ENCODE results near the gene RAD50.
A peak's percentile ranks its signal among the peaks of the same experiment; 100 is the strongest.
"Not testable (repeated sequence)": the region's sequence is repeated elsewhere in the genome, so short reads cannot be mapped to it uniquely, and the experiment has no call there.

Gene RAD50

DNA sequence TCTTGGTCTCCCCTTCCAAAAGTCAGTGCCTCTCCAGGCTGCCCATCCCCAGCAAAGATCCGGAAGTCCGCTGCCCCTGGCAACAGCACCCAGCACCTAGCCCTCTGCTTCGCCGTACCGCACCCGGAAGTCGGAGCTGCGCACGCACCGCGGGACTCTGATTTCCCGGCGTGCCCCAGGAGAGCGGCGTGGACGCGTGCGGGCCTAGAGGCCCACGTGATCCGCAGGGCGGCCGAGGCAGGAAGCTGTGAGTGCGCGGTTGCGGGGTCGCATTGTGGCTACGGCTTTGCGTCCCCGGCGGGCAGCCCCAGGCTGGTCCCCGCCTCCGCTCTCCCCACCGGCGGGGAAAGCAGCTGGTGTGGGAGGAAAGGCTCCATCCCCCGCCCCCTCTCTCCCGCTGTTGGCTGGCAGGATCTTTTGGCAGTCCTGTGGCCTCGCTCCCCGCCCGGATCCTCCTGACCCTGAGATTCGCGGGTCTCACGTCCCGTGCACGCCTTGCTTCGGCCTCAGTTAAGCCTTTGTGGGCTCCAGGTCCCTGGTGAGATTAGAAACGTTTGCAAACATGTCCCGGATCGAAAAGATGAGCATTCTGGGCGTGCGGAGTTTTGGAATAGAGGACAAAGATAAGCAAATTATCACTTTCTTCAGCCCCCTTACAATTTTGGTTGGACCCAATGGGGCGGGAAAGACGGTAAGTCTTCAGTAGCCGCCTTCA is at the start of gene RAD50:
Gene RAD50 (plus strand): TSS at position 215 of the 715 bp plus-strand sequence. CDS start 348 bp downstream, at position 563.
- DNase-seq: peak; percentile 72

DNA sequence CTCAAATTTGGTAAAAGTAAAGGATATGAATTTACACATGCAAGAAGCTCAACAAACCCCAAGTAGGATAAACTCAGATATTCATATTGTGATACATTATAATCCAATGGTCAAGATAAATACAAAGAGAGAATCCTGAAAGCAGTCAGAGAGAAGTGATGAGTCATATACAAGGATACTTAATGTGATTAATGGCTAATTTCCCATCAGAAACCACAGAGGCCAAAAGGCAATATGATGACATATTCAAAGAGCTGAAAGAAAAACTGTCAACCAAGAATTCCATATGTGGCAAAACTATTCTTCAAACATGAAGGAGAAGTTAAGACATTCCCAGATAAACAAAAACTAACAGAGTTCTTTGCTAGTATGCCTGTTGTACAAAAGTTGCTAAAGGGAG is 46.7 kb upstream of the RAD50 start:
- peak; percentile 79 for DNase-seq

DNA sequence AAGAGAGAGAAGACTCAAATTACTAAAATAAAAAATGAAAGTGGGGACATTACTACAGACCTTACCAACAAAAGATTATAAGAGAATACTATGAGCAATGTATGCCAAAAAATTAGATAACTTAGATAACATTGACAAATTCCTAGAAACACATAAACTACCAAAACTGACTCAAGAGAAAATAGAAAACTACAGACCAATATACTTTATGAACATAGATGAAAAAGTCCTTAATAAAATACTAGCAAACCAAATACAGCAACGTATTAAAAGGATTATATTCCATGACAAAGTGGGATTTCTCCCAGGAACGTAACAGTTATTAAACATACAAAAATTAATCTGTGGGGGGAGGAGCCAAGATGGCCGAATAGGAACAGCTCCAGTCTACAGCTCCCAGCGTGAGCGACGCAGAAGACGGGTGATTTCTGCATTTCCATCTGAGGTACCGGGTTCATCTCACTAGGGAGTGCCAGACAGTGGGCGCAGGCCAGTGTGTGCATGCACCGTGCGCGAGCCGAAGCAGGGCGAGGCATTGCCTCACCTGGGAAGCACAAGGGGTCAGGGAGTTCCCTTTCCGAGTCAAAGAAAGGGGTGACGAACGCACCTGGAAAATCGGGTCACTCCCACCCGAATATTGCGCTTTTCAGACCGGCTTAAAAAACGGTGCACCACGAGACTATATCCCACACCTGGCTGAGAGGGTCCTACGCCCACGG is 43.0 kb upstream of the RAD50 start:
- not testable (repeated sequence) for DNase-seq

DNA sequence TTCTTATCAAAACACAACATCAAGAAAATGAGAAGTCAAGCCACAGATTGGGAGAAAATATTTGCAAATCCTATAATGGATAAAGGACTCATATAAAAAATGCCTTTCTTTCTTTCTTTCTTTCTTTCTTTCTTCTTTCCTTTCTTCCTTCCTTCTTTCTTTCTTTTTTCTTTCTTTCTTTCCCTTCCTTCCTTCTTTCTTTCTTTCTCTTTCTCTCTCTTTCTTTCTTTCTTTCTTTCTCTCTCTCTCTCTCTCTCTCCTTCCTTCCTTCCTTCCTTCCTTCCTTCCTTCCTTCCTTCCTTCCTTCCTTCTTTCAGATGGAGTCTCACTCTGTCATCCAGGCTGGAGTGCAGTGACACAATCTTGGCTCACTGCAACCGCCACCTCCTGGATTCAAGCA is 34.7 kb upstream of the RAD50 start:
- not testable (repeated sequence) for DNase-seq

DNA sequence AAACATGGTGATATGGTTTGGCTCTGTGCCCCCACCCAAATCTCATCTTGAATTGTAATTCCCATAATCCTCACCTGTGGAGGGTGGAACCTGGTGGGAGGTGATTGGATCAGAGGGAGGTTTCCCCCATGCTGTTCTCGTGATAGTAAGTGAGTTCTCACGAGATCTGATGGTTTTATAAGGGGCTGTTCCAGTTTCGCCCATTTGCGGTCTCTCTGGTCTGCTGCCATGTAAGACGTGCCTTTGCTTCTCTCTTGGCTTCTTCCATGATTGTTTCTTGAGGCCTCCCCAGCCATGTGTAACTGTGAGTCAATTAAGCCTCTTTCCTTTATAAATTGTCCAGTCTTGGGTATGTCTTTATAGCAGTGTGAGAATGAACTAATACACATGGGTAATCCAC is 31.9 kb upstream of the RAD50 start:
- DNase-seq: not testable (repeated sequence)

DNA sequence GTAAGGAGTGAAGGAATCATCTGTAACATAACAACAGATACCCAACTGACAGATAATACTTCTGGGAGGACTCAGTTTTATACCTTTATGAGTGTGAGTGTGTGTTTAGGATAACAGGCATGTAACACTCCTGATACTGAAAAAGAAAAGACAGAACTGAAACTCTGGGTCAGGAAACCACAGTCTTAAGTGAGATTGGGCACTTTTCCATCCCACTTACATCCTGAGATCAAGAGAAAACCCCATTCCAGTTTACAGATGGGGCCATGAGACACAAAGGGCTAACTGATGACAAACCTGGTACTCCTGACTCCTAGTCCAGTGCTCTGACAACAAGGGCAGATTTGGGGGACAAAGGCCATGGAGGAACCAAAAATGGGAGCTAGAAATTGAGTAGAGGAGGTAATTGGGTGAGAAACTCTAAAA is 31.5 kb upstream of the RAD50 start:
- DNase-seq: no peak

DNA sequence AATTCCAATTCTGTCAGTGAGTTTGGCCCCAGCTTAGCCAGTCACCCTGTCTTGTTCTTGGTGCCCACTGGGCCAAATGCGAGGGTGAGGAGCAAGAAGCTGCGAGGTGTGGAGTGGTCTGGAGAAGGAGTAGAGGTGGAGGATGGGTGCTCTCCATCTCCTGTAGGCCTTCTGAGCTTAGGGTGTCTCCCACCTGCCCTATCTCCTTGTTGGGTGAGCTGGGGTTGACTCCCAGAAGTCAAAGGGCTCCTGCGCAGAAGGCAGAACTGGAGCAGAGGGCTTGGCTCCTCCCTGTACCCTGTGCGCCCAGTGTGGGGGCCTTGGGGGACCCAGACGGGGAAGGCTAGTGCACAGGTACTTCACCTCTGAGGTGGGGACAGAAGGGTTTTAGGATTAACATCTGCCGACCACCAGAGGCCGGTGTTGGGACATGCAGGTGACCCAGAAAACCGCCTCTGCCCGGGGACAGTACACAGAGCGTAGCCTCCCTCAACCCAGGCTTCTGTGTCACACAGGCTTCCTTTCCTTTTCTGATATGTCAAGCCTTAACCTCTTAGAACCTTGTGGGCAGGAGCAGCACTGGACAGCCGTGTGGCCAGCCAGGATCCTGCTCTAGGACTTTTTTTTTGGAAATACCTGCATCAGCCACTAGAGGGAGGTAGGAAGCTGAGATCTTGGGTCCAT is 30.3 kb upstream of the RAD50 start:
- peak; percentile 53 for DNase-seq

DNA sequence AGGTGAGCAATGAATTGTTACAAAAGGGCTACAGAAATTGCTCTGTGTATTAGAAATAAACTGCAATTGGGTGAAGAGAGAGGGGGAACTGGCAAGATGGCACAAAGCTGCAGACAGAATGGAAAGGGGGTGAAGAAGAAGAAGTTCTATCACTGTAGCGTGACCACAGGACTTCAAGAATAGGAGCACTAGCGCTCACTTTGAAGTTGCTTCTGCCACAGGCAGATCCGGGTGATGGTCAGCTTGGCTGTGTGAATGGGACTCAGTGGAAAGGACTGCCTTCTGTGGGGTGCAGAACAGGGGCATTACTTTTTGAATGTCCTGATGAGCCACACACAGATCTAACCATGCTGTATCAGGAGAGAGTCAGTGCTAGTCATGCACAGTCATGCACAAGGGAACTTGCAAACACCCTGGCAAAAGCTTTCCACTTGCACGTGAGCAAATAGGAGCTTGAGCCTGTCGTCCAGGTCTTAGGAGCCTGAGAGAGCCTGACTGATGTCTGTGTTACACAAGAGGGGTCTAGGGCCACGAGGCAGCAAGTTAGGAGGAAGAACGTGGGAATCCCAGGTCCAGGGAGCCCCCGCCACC is 29.7 kb upstream of the RAD50 start:
- DNase-seq: no peak

DNA sequence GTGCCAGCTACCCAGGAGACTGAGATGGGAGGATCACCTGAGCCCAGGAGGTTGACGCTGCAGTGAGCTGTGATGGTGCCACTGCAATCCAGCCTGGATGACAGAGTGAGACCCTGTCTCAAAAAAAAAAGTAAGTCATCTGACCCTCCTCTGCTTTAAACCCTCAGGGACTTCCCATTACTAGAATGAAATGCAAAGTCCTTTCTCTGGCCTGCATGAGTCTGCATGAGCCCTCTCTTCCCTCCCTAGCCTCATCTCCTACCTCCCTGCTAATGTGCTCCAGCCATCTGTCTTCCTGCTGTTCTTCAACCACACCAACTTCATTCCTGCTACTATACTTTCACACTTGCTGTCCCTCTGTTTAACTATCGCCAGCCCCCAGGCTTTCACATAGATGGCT is 28.8 kb upstream of the RAD50 start:
- no peak for DNase-seq

DNA sequence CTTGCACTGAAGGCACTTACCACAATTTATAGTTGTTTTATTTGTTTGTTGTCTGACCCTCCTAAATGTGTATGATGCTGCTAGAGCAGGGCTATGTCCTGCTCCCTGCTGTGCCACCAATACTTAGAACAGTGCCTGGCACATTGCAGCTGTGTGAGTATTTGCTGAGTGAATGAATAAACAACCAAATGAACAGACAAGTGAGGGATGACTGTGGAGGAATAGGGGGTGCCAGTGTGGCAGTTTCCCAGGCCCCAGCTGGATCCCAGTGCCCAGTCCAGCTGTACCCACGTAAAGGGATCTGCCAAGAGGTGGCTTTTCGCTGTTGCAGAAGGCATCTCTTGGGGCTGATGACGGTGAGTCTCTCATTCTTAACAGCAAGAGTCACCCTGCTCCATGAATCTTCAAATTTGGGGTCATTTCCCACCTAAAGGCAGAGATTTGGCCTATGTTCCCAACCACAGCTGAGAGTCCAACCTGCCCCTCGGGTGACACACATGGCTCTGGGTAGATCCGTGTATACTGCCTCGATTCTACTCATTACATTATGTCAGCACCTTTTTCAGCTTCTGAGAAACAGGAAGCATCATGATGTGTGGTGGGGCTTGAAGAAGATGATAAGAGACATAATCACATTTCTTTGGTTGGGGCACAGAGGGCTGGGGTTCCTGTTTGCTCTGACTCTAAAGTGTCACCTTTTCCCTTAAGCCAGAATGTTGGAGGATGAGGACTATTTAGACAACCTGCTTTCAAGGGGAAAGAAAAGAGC is 27.7 kb upstream of the RAD50 start:
- no peak for DNase-seq

DNA sequence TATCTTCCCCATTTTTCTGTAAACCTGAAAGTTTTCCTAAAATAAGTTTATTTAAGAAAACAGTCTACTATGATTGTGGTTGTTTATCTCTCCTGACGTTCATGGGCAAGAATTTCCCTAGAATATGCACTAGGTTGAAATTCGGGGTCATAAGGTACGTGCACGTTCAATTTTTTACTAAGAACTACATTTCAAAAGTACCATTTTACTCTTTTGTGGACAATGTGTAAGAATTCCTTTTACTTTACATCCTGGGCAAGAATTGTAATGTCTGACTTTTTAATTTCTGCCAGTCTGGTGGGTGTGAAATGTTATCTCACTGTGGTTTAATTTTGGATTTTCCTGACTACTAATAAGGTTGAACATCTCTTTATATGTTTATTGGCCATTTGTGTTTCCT is 25.8 kb upstream of the RAD50 start:
- DNase-seq: no peak

DNA sequence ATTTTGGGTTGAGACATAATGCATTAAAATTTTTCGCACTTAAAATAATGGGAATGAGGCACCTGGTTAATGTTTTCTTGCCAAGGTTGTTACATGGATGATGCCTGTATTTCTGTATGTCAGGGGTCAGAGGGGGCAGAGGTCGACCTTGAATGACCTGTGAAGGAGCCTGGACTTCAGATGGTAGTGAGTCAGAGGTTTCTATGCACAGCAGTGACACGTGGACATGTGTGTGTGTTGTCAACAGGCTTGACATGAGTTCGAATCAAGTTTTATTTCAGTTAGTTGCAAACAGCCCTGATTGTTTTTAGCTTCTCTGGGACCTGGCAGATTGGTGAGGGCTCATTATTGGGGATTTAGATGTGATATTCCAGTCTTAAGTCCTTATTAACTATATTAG is 17.1 kb upstream of the RAD50 start:
- no peak for DNase-seq

DNA sequence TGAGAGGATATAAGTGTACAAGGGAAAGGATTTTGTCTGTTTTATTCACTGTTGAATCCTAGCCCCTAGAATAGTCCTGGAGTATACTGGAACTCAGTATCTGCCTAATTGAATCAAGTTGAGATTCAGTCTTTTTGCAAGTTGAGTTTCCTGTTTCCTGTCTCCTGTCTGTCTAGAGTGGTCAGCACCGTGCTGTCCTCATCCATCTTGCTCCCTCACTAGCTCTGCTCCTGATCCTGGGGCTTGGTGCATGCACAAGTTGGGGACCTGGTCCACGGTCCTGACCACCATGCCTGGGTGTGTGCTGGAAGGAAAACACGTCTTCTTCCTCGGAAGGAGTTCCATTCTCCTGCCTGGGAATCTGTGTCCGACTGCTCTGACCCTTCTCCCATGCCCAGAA is 16.6 kb upstream of the RAD50 start:
- no peak for DNase-seq

DNA sequence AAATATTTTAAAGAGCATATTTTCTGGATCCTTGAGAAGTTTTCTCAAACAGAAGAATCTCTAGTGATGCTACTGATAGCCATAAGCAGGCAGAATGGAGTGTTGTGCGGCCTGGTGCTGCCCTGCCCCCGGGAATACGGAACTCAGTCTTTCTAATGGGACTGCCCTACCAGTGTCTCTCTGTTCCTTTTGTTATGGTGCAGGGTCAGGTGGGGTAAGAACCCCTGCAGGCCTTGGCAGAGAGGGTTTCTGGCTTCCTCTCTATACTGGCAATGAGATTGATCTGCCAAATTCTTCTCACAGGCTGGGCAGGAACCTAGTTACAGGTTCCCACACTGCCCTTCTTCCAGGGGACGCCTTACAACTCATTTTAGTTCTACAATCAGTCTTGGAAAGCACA is 16.0 kb upstream of the RAD50 start:
- DNase-seq: no peak

DNA sequence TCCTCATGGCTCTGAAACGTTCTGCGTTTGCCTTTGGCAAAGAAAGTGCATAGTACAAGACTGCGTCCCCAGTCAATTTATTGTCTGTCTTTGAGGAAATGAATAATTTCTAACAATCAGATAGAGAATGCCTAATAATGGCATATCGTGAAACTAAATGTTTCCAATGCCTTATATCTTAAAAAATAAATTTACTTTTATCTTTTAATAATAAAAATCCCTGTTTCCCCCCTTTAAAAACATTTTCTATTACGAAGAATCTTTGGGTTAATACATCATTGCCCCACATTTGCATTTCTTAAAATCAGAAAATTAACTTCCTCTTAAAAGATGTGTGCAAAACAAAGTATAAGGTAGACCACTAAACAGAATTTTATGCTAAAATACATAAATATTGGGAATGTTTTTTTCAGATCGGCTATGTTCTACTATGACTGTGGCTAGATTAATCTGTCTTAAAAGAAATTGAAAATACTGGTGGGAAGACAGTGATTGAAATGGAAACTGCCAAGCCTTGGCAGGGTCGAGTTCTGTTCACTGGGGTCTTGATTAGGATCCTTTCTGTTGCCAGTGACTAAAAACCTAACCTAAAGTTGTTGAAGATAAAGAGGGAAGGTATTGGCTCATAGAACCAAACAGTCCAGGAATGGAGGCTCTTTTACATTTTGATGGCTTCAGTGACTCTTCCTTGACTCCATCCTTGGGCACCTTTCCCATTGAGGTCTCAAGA is 13.1 kb upstream of the RAD50 start, which contains the start of gene IL5:
Gene IL5 (minus strand): TSS at position 51 of the 730 bp plus-strand sequence. CDS start 44 bp downstream, at position 7.
- DNase-seq: no peak

DNA sequence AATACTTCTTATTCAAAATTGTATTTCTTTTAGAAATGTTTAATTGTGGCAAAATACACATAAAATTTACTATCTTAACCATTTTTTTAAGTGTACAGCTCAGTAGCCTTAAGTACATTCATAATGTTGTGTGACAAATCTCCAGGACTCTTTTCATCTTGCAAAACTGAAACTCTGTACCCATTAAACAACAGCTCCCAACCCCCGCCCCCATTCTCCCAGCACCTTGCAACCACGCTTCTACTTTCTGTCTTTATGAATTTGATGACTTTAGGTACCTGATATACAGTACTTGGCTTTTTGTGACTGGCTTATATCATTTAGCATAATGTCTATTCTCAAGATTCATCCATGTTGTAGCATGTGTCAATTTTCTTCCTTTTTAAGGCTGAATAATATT is 10.7 kb upstream of the RAD50 start:
- DNase-seq: no peak

DNA sequence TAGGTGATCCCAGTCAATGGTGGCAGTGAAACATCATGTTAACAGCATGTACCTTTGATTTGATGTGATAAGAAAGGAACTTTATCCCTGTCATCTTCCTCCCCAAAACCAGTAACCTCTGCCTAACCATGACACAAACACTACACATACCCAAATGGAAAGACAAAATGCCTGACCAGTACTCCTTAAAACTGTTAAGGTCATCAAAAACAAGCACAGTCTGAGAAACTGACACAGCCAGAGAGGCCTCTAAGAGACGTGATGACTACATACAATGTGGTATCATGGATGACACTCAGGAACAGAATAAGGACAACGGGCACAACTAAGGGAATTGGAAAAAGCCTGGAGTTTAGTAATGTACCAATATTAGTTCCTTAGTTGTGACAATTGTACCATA is 9.5 kb upstream of the RAD50 start:
- DNase-seq: no peak

DNA sequence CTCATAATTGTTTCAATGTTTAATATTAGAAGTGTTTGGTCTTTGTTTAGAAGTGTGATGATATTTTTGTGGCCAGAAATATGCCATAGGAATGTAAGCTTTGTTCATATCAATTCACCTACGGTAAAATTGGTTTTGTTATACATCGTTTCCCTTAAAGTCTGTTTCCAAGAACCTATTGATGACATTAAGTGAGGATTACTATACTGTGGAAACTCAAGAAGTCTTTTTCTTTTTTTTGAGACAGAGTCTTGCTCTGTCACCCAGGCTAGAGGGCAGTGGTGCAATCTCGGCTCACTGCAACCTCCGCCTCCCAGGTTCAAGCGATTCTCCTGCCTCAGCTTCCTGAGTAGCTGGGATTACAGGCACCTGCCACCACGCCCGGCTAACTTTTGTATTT is 7.9 kb upstream of the RAD50 start:
- DNase-seq: not testable (repeated sequence)

DNA sequence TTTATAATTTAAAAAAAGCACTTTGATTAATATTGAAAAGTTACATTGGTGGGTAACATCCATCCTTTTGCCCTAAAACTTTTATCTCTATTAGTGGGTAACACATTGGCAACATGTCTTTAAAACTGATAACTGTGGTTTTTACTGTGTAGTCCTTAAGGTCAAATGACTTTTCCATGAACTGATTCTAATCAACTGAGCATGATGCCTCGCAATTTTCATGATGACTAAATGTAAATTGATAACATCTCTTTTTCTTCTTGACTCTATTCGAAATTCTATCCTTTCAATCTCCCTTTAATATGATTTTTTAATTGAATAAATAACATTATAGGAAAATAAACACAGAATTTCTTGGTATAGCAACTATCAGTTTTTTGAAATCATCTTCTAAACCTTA is 7.2 kb upstream of the RAD50 start:
- no peak for DNase-seq

DNA sequence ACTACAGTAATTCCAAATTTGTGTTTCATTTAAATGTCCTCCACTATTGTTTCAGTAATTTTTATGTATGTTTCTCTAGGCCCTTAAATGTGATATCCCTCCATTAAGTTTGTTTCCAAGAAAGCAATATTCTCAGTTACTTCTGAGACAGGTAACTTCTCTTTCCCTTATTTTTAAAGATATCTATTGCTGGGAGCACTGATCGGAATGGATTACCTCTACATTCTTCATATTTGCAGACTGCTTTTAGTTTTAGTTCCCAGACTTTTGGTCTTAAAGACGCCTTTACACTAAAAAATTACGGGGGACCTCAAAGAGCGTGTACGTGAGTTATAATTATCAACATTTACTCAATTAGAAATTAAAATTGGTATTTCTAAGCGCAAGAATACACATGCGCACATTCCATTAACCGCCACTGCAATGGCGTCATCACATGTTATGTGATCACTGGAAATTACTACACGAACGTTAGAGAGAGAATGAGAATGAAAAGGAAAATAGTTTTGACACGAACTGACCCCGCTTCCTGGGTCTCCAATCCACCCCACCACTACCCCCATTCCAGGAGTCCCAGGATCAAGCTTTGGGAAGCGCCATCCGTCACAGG is 519 bp upstream of the RAD50 start:
- DNase-seq: no peak

DNA sequence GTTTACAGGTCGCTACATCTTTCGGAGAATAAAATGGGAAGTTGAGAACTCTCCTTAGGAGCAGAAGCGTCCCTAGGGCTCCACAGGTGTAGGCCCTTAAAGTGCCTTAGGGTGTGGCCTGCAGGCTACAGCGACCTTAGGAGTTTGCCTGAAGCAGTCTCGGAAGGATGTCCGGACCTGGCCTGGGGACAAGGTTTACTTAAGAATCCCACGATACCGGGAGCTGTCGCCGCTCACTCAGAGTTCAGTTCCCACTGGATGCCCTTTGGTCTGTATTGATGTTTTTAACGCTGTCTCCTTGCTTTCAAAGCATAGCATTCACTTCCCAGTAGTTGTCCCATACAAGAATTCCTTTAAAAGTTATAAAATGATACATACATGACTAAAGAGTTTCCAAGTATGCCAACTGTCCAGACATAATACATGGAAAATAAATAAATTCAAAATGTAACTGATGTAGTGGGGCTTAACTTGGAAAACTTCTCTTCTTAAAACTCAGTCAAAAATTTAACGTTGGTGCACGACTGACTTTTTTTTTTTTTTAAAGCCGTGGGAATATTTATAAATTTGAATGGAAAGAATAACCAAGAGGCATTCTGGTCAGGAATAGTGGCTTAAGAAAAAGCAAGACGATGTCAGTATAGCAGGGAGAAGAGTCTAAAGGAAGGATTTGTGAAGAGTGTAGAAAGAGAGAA is 848 bp downstream of the RAD50 start:
- no peak for DNase-seq

Measured in kidney glomerular epithelial cell (primary cell).